GM12878 (cell line): ENCODE data around the gene MBD3. TPM values are rescaled to one million over a fixed set of nuclear protein-coding genes. Genes with fewer than 3 reads are reported as not detected.

ENCODE experiments used
- ATAC-seq: fragments of 200-7000 bp; cut with Tn5 transposase; 3 replicates; pipeline ENCODE4 v1.9.1; 2020; ENCODE audit warnings: mild to moderate bottlenecking, moderate library complexity
- BruUV-seq: library from RNA; stranded (reverse); fragments of 400-500 nt; replicated peaks from 2 replicates; lab custom pipeline; 2021; lab: Mats Ljungman, UMichigan
- CTCF ChIA-PET: fragments of 300-600 bp; sonication (Branson Sonifier 250); formaldehyde crosslinking; extraction: SDS; loops from one replicate; lab custom pipeline; 2021; ENCODE audit warnings: inconsistent platforms; lab: Yijun Ruan, JAX
- POLR2A ChIA-PET: fragments of 350-600 bp; formaldehyde crosslinking; extraction: SDS; loops from one replicate; lab custom pipeline; 2021; ENCODE audit warnings: inconsistent platforms; lab: Charles Lee
- RAD21 ChIA-PET: fragments of 300-600 bp; sonication (Branson Sonifier 250); formaldehyde crosslinking; loops from one replicate; lab custom pipeline; 2023; ENCODE audit warnings: antibody characterized with exemption; ENCODE audit not compliant: unreplicated experiment; lab: Charles Lee
- SMC1A ChIA-PET: fragments of 300-600 bp; sonication (Branson Sonifier 250); formaldehyde crosslinking; loops from one replicate; lab custom pipeline; 2023; ENCODE audit not compliant: unreplicated experiment, uncharacterized antibody; lab: Charles Lee
- DNase-seq: peaks from one replicate; pipeline ENCODE4 v3.0.0-alpha.2; 2011; ENCODE audit warnings: low read depth, low spot score
- FAIRE-seq: peaks from 3 replicates; lab custom pipeline; 2011; peaks lifted over from hg19 to GRCh38; lab: Jason Lieb, UNC
- H2AFZ ChIP-seq: 2 replicates; pipeline ENCODE4 v1.6.0; 2011; ENCODE audit warnings: low read depth, low read length, control low read depth; ENCODE audit not compliant: control insufficient read depth
- H3K27ac ChIP-seq: 2 replicates; pipeline ENCODE4 v1.5.1; 2011; ENCODE audit warnings: control low read depth; ENCODE audit not compliant: control insufficient read depth, insufficient read depth
- H3K27me3 ChIP-seq, 2 experiments: replicated peaks in 1 of 2; 2 replicates each; pipeline versions ENCODE4 v1.6.0 to v1.6.1; 2011; ENCODE audit warnings: low read length in 1 of 2; ENCODE audit not compliant: control insufficient read depth in 2 of 2, insufficient read depth in 2 of 2
- H3K36me3 ChIP-seq, 2 experiments: 2 replicates each; pipeline ENCODE4 v1.5.1; 2011; ENCODE audit warnings: low read length in 1 of 2; ENCODE audit not compliant: control insufficient read depth in 2 of 2, insufficient read depth in 2 of 2
- H3K4me1 ChIP-seq: 2 replicates; pipeline ENCODE4 v1.6.1; 2011; ENCODE audit warnings: mild to moderate bottlenecking, low read length, moderate library complexity, mixed read lengths; ENCODE audit not compliant: control insufficient read depth, insufficient read depth
- H3K4me2 ChIP-seq: 2 replicates; pipeline ENCODE4 v1.6.0; 2011; ENCODE audit warnings: control low read depth; ENCODE audit not compliant: control insufficient read depth, insufficient read depth
- H3K4me3 ChIP-seq: fragments of 200-600 bp; sonication (generic); 2 replicates; pipeline ENCODE4 v1.5.1; 2016
- H3K79me2 ChIP-seq: 2 replicates; pipeline ENCODE4 v1.6.0; 2011; ENCODE audit warnings: low read length; ENCODE audit not compliant: control insufficient read depth, insufficient read depth
- H3K9ac ChIP-seq: 2 replicates; pipeline ENCODE4 v1.8.0; 2011; ENCODE audit warnings: low read length, control low read depth, mixed read lengths; ENCODE audit not compliant: control insufficient read depth, insufficient read depth
- H3K9me3 ChIP-seq: replicated peaks from 3 replicates; pipeline ENCODE4 v1.5.1; 2011; ENCODE audit warnings: mild to moderate bottlenecking, low read length; ENCODE audit not compliant: control insufficient read depth, insufficient read depth
- H4K20me1 ChIP-seq: 2 replicates; pipeline ENCODE4 v1.6.0; 2011; ENCODE audit not compliant: control insufficient read depth, insufficient read depth
- CBX3 ChIP-seq: fragments of 200-600 bp; sonication (generic); IDR thresholded peaks from 2 replicates; pipeline ENCODE4 v1.6.1; 2016; ENCODE audit warnings: low read depth, borderline replicate concordance
- CREB1 ChIP-seq: IDR thresholded peaks from 2 replicates; pipeline ENCODE4 v1.6.1; 2012; ENCODE audit warnings: low read depth, mild to moderate bottlenecking, inconsistent platforms
- IKZF2 ChIP-seq, 2 experiments: fragments of 450-650 bp; IDR thresholded peaks; 2 replicates each; pipeline ENCODE4 v1.6.1; 2017; ENCODE audit warnings: mild to moderate bottlenecking in 2 of 2, moderate library complexity in 2 of 2
- KLF5 ChIP-seq: fragments of 450-650 bp; IDR thresholded peaks from 2 replicates; pipeline ENCODE4 v1.6.1; 2014; ENCODE audit warnings: mild to moderate bottlenecking; ENCODE audit not compliant: partially characterized antibody
- NRF1 ChIP-seq: conservative IDR thresholded peaks from 2 replicates; pipeline ENCODE4 v1.6.1; 2011; ENCODE audit warnings: mild to moderate bottlenecking, low read depth, low read length, improper control_type of control experiment
- POLR2A ChIP-seq: IDR thresholded peaks from 2 replicates; pipeline ENCODE4 v1.6.1; 2011; ENCODE audit warnings: low read depth, mild to moderate bottlenecking, low read length
- SREBF1 ChIP-seq: IDR thresholded peaks from 2 replicates; pipeline ENCODE4 v1.6.1; 2012; ENCODE audit warnings: mild to moderate bottlenecking, low read length
- TCF12 ChIP-seq: IDR thresholded peaks from 2 replicates; pipeline ENCODE4 v1.6.1; 2011; ENCODE audit warnings: low read depth, mild to moderate bottlenecking, low read length
- WGBS: methylation state at CpG from one replicate; pipeline ENCODE4 v1.1.6; 2016; ENCODE audit warnings: low lambda C conversion rate; ENCODE audit not compliant: insufficient replicate concordance, insufficient coverage; ENCODE audit errors: missing lambda C conversion rate; 5-methylcytosine and 5-hydroxymethylcytosine counted together
- in situ Hi-C: fragments of 300-500 bp; cut with MboI; formaldehyde crosslinking; loops from 9 replicates; pipeline ENCODE4 v1.14.3; 2018; ENCODE audit warnings: mixed read lengths
- intact Hi-C: fragments of 100-400 bp; cut with micrococcal nuclease; formaldehyde crosslinking; loops from one replicate; pipeline ENCODE4 v1.14.2; 2022; ENCODE audit not compliant: unreplicated experiment
- polyA plus RNA-seq, 11 experiments: library from polyadenylated mRNA; depleted of rRNA in 4 of 11; unstranded in 6 of 11; stranded (reverse) in 5 of 11; fragments of >200 nt; fragmentation: Nextera tagmentation in 4 of 11; fragmentation: Illumina TruSeq in 1 of 11; extraction: Ambion mirVana in 4 of 11; extraction: Trizol in 1 of 11; gene quantifications; 1 replicate in 1 of 11; 2 replicates in 10 of 11; pipeline versions ENCODE4 v1.2.1 to v1.2.3, GENCODE V29; 2011 to 2016; ENCODE audit warnings: inconsistent platforms in 2 of 11, missing spikeins in 2 of 11, low read depth in 1 of 11
- total RNA-seq, 4 experiments: library from RNA; depleted of rRNA in 3 of 4; stranded (reverse); fragments of >200 nt in 3 of 4; fragmentation: Illumina TruSeq in 1 of 4; extraction: Trizol in 1 of 4; gene quantifications; 2 replicates each; pipeline versions ENCODE4 v1.2.1 to v1.2.3, GENCODE V29; 2013 to 2021
- TF ChIP-seq, protein P1 (sequence below): IDR thresholded peaks from 2 replicates; pipeline ENCODE4 v1.6.1; 2011; ENCODE audit warnings: low read depth, mild to moderate bottlenecking, low read length, moderate library complexity, borderline replicate concordance; ENCODE audit errors: extremely low read depth
- TF ChIP-seq, protein P2 (sequence below): IDR thresholded peaks from 2 replicates; pipeline ENCODE4 v1.6.1; 2011; ENCODE audit warnings: borderline replicate concordance, low read depth, mild to moderate bottlenecking, moderate library complexity, low read length; ENCODE audit not compliant: insufficient read depth, poor library complexity, severe bottlenecking
- TF ChIP-seq, protein P3 (sequence below): fragments of 450-650 bp; formaldehyde crosslinking; IDR thresholded peaks from 2 replicates; pipeline ENCODE4 v1.5.0; 2022; ENCODE audit warnings: mild to moderate bottlenecking, missing genetic modification characterization
- TF ChIP-seq, protein P4 (sequence below): IDR thresholded peaks from 2 replicates; pipeline ENCODE4 v1.6.1; 2012; ENCODE audit warnings: low read length, inconsistent platforms

MBD3 gene
- total and polyA plus RNA-seq, 10 of the 15 experiments (the other 5 are each of a cell fraction or from before 2014, with no cell fraction given): 0.13 to 107 (median 21.9) TPM

DNA sequence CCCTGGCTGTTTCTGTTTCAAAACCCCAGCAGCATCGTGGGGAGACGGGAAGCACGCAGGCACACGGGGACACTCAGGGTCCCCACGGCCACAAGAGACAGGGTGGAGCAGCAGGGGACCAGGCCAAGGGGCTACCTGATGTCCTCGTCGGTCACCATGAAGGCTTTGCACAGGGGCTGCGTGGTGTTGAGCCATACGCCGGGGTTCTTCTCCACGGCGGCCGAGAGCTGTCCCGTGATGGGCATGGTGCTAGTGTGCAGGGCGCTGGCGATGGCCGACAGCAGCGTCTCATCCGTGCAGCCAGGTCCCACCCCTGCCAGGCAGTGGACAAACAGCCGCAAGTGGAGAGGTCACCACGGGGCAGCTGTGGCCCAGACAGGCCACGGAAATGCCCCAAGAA, 11.7 kb downstream of the MBD3 start:
- no TSS peak for BruUV-seq
- RAD21 ChIA-PET: no interaction called here
- FAIRE-seq (no peak), DNase-seq (no peak), ATAC-seq (no peak)
- WGBS: 97% methylated on average over 21 of the region's 22 CpGs
- H3K9ac ChIP-seq: no peak overlapping the region
- intact Hi-C loops: no loop called here
- H3K4me2 ChIP-seq: no peak overlapping the region
- SMC1A ChIA-PET: no interaction called here
- no peak overlapping the region for H3K27ac ChIP-seq
- H2AFZ ChIP-seq: no peak overlapping the region
- in situ Hi-C loops: no loop called here
- H4K20me1 ChIP-seq: no peaks in the 10 kb centered on the region
- H3K9me3 ChIP-seq: no peaks in the 10 kb centered on the region
- no peak overlapping the region for H3K4me3 ChIP-seq
- TF ChIP-seq, protein P1, sequence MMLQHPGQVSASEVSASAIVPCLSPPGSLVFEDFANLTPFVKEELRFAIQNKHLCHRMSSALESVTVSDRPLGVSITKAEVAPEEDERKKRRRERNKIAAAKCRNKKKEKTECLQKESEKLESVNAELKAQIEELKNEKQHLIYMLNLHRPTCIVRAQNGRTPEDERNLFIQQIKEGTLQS: no peak
- TF ChIP-seq POLR2A: 0 out of 2 replicates have a peak, but pooled peaks have one; percentile 27
- POLR2A ChIA-PET: no interaction called here
- CTCF ChIA-PET: no interaction called here
- no peaks in the 10 kb centered on the region for H3K27me3 ChIP-seq
- peaks cover 6% of the 10 kb centered on the region for H3K79me2 ChIP-seq
- H3K4me1 ChIP-seq: no peaks in the 10 kb centered on the region
- peaks cover 8 to 21% of the 10 kb centered on the region in 2 experiments for H3K36me3 ChIP-seq

DNA sequence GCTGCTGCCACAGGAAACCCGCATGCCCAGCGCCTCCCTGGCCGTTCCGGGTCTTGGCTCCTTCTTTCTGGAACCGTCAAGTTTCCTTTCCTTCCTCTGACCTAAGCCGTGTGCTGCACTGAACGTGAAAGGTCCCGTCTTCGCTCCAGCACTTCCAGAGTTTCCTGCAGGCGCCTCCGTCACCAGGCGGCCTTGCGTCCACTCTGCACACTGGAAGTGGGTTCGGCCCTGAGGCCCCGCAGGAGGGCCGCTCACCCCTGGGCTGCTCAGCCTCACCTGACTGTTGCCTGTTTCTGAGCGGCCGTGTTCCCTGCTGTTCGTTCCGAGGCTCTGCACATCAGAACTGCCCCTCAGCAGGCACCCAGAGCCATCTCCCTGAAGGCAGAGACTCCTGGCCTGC, 12.3 kb downstream of the MBD3 start:
- H2AFZ ChIP-seq: no peak overlapping the region
- ChIA-PET CTCF (no interaction called here), POLR2A (no interaction called here), RAD21 (no interaction called here), SMC1A (no interaction called here)
- H3K36me3 ChIP-seq: peaks cover 5 to 21% of the 10 kb centered on the region in 2 experiments
- WGBS: 95% methylated on average over 20 of the region's 20 CpGs
- no peak overlapping the region for H3K9ac ChIP-seq
- intact Hi-C loops: no loop called here
- no peaks in the 10 kb centered on the region for H3K79me2 ChIP-seq
- H3K27me3 ChIP-seq: no peaks in the 10 kb centered on the region
- H4K20me1 ChIP-seq: no peaks in the 10 kb centered on the region
- H3K4me3 ChIP-seq: no peak overlapping the region
- ATAC-seq: no peak
- no peak for FAIRE-seq
- H3K27ac ChIP-seq: no peak overlapping the region
- DNase-seq: no peak
- no peaks in the 10 kb centered on the region for H3K9me3 ChIP-seq
- no TSS peak for BruUV-seq
- in situ Hi-C loops: no loop called here
- H3K4me2 ChIP-seq: no peak overlapping the region
- H3K4me1 ChIP-seq: no peaks in the 10 kb centered on the region
- TF ChIP-seq CREB1 (no peak), KLF5 (no peak), NRF1 (no peak), TCF12 (no peak), CBX3 (no peak), SREBF1 (no peak), IKZF2 (IDR thresholded peaks at IDR 0.05) (no peak)
- TF ChIP-seq, protein P2, sequence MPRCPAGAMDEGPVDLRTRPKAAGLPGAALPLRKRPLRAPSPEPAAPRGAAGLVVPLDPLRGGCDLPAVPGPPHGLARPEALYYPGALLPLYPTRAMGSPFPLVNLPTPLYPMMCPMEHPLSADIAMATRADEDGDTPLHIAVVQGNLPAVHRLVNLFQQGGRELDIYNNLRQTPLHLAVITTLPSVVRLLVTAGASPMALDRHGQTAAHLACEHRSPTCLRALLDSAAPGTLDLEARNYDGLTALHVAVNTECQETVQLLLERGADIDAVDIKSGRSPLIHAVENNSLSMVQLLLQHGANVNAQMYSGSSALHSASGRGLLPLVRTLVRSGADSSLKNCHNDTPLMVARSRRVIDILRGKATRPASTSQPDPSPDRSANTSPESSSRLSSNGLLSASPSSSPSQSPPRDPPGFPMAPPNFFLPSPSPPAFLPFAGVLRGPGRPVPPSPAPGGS: no peak
- TF ChIP-seq, protein P3, sequence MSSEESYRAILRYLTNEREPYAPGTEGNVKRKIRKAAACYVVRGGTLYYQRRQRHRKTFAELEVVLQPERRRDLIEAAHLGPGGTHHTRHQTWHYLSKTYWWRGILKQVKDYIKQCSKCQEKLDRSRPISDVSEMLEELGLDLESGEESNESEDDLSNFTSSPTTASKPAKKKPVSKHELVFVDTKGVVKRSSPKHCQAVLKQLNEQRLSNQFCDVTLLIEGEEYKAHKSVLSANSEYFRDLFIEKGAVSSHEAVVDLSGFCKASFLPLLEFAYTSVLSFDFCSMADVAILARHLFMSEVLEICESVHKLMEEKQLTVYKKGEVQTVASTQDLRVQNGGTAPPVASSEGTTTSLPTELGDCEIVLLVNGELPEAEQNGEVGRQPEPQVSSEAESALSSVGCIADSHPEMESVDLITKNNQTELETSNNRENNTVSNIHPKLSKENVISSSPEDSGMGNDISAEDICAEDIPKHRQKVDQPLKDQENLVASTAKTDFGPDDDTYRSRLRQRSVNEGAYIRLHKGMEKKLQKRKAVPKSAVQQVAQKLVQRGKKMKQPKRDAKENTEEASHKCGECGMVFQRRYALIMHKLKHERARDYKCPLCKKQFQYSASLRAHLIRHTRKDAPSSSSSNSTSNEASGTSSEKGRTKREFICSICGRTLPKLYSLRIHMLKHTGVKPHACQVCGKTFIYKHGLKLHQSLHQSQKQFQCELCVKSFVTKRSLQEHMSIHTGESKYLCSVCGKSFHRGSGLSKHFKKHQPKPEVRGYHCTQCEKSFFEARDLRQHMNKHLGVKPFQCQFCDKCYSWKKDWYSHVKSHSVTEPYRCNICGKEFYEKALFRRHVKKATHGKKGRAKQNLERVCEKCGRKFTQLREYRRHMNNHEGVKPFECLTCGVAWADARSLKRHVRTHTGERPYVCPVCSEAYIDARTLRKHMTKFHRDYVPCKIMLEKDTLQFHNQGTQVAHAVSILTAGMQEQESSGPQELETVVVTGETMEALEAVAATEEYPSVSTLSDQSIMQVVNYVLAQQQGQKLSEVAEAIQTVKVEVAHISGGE (CRISPR knock-in tag): no peak
- TF ChIP-seq, protein P4, sequence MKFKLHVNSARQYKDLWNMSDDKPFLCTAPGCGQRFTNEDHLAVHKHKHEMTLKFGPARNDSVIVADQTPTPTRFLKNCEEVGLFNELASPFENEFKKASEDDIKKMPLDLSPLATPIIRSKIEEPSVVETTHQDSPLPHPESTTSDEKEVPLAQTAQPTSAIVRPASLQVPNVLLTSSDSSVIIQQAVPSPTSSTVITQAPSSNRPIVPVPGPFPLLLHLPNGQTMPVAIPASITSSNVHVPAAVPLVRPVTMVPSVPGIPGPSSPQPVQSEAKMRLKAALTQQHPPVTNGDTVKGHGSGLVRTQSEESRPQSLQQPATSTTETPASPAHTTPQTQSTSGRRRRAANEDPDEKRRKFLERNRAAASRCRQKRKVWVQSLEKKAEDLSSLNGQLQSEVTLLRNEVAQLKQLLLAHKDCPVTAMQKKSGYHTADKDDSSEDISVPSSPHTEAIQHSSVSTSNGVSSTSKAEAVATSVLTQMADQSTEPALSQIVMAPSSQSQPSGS: no peak
